RWPE2 (cell line): Measurements from ENCODE around the gene EDAR.
A peak's percentile ranks its signal among the peaks of the same experiment; 100 is the strongest.

Experiments used
- ATAC-seq: fragments of 200-7000 bp; cut with Tn5 transposase; 3 replicates; pipeline ENCODE4 v1.9.1; 2021; ENCODE audit warnings: low read depth
- DNase-seq: peaks from one replicate; pipeline ENCODE4 v3.0.0-alpha.2; 2020; ENCODE audit warnings: low spot score
- H3K27ac ChIP-seq: fragments of 450-650 bp; 2 replicates; pipeline ENCODE4 v1.5.1; 2017; ENCODE audit warnings: mild to moderate bottlenecking; ENCODE audit not compliant: poor library complexity, severe bottlenecking
- H3K27me3 ChIP-seq: fragments of 250-450 bp; sonication (Bioruptor Pico); 2 replicates; pipeline ENCODE4 v1.5.1; 2021; ENCODE audit warnings: mild to moderate bottlenecking, moderate library complexity; ENCODE audit not compliant: insufficient read depth, poor library complexity, severe bottlenecking
- H3K36me3 ChIP-seq: fragments of 250-450 bp; sonication (Bioruptor Pico); 2 replicates; pipeline ENCODE4 v1.5.1; 2020; ENCODE audit warnings: low read depth, mild to moderate bottlenecking, moderate library complexity
- H3K4me1 ChIP-seq: fragments of 250-450 bp; sonication (Bioruptor Pico); 2 replicates; pipeline ENCODE4 v1.5.1; 2021; ENCODE audit warnings: mild to moderate bottlenecking, moderate library complexity; ENCODE audit not compliant: insufficient read depth, poor library complexity, severe bottlenecking
- H3K4me3 ChIP-seq: fragments of 250-450 bp; sonication (Bioruptor Pico); 2 replicates; pipeline ENCODE4 v1.5.1; 2021; ENCODE audit warnings: mild to moderate bottlenecking, moderate library complexity; ENCODE audit not compliant: severe bottlenecking
- H3K9me3 ChIP-seq: fragments of 250-450 bp; sonication (Bioruptor Pico); 2 replicates; pipeline ENCODE4 v1.5.1; 2021; ENCODE audit warnings: mild to moderate bottlenecking, moderate library complexity; ENCODE audit not compliant: severe bottlenecking
- TF ChIP-seq, protein P1 (sequence below): fragments of 450-650 bp; IDR thresholded peaks from one replicate; pipeline ENCODE4 v1.5.1; 2017; ENCODE audit warnings: mild to moderate bottlenecking, moderate library complexity; ENCODE audit not compliant: poor library complexity, severe bottlenecking

EDAR gene

DNA sequence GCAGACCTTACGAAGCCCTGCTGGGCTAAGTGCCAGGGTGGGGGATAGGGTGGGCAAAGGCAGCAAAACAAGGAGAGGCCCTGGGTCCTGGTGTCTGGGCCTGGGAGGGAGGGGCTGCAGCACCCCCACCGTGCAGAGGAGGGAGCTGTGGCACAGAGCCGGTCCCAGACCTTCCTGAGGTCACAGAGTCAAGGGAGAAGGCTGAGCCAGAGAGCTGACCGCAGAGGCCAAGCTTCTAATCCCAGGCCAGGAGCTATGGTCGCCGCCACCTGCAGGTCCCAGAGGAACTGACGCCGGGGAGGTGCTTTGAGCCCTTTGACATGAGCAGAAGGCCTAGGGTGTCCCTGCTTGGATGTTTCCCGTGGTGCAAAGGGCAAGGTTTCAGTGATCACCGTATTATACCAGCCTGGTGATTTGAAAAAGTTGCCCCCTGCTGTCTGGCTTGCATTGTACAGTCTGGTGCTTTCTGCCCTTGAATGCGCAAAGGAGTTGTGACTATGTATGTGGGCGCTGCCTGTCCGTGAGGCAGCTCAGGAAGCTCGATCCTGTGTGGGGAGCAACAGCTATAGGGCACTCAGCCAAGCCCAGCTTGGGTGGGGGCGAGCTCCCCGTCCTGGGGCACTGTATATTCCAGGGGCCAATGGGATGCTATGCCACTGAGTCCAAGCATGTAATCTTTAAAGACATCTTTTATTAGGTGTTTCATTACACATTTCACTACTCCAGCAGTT, 44.3 kb downstream of the EDAR start:
- no peaks in the 10 kb centered on the region for H3K27me3 ChIP-seq
- no peak for DNase-seq
- ATAC-seq = no peak
- no peak overlapping the region for H3K27ac ChIP-seq
- TF ChIP-seq, protein P1, sequence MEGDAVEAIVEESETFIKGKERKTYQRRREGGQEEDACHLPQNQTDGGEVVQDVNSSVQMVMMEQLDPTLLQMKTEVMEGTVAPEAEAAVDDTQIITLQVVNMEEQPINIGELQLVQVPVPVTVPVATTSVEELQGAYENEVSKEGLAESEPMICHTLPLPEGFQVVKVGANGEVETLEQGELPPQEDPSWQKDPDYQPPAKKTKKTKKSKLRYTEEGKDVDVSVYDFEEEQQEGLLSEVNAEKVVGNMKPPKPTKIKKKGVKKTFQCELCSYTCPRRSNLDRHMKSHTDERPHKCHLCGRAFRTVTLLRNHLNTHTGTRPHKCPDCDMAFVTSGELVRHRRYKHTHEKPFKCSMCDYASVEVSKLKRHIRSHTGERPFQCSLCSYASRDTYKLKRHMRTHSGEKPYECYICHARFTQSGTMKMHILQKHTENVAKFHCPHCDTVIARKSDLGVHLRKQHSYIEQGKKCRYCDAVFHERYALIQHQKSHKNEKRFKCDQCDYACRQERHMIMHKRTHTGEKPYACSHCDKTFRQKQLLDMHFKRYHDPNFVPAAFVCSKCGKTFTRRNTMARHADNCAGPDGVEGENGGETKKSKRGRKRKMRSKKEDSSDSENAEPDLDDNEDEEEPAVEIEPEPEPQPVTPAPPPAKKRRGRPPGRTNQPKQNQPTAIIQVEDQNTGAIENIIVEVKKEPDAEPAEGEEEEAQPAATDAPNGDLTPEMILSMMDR = no peak
- H3K4me1 ChIP-seq = no peaks in the 10 kb centered on the region
- H3K4me3 ChIP-seq = no peak overlapping the region
- H3K36me3 ChIP-seq = no peaks in the 10 kb centered on the region
- H3K9me3 ChIP-seq = peaks cover 5% of the 10 kb centered on the region

DNA sequence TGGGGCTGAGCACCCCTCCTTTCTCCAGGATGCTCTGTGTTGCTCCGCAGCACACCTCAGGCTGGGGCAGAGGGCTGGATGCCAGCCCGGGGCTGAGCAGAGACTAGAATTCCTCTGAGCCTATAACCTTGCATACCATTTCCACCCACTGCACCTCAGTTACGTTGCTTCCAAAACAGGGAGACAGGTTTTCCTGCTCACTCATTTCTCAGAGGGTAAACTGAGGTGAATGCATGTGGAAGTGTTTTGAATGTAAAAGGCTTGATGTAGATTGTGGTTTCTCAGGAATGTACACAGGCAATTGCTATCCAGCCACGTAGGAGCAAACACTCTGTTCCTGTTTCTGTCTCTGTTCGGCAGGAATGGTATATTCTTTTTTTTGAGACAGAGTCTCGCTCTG, 45.3 kb downstream of the EDAR start:
- Histone ChIP-seq H3K36me3 (no peaks in the 10 kb centered on the region), H3K27ac (no peak overlapping the region), H3K27me3 (no peaks in the 10 kb centered on the region), H3K9me3 (peaks cover 5% of the 10 kb centered on the region), H3K4me1 (no peaks in the 10 kb centered on the region), H3K4me3 (no peak overlapping the region)
- no peak for DNase-seq
- ATAC-seq = 0 out of 3 replicates have a peak, but pooled peaks have one; percentile 23
- TF ChIP-seq, protein P1 = no peak

GRCh38 chr2:108942888-108943287, 46.1 kb downstream of the EDAR start:
- TF ChIP-seq, protein P1 = no peak
- no peaks in the 10 kb centered on the region for H3K4me1 ChIP-seq
- no peaks in the 10 kb centered on the region for H3K27me3 ChIP-seq

GRCh38 chr2:108942231-108942825, 46.7 kb downstream of the EDAR start:
- ATAC-seq = no peak
- no peaks in the 10 kb centered on the region for H3K4me1 ChIP-seq
- no peaks in the 10 kb centered on the region for H3K36me3 ChIP-seq
- H3K9me3 ChIP-seq = peaks cover 3% of the 10 kb centered on the region
- no peak overlapping the region for H3K27ac ChIP-seq
- DNase-seq = no peak
- H3K4me3 ChIP-seq = no peak overlapping the region
- H3K27me3 ChIP-seq = no peaks in the 10 kb centered on the region
- TF ChIP-seq, protein P1 = no peak

More at GRCh38 chr2:108942888-108943287, 46.1 kb downstream of the EDAR start:
- Histone ChIP-seq H3K36me3 (no peaks in the 10 kb centered on the region), H3K9me3 (peaks cover 5% of the 10 kb centered on the region), H3K4me3 (no peak overlapping the region), H3K27ac (no peak overlapping the region)
- DNase-seq (no peak), ATAC-seq (no peak)

- Histone ChIP-seq H3K36me3 (no peaks in the 10 kb centered on the region), H3K27ac (no peak overlapping the region), H3K4me3 (no peak overlapping the region), H3K27me3 (no peaks in the 10 kb centered on the region), H3K9me3 (no peaks in the 10 kb centered on the region), H3K4me1 (no peaks in the 10 kb centered on the region)
- DNase-seq (no peak), ATAC-seq (no peak)
- TF ChIP-seq, protein P1 = no peak
These were observed 47.3 kb downstream of the EDAR start for GRCh38 chr2:108941767-108942166.
